AG10803 (cell line): ENCODE results near the gene SLC26A11.

Experiments
- DNase-seq: peaks from one replicate; pipeline ENCODE4 v3.0.0; 2010; ENCODE audit warnings: low read depth
- H3K4me3 ChIP-seq: 2 replicates; pipeline ENCODE4 v1.5.1; 2011; ENCODE audit warnings: mild to moderate bottlenecking, low read length, control low read depth
- CTCF ChIP-seq: conservative IDR thresholded peaks from 2 replicates; pipeline ENCODE4 v1.5.1; 2011; ENCODE audit warnings: mild to moderate bottlenecking, low read length, control low read depth, inconsistent platforms

Gene SLC26A11

GRCh38 chr17:80286638-80286960 is 66.4 kb downstream of the SLC26A11 start:
- TF ChIP-seq CTCF = no peak
- DNase-seq = no peak

GRCh38 chr17:80287038-80287437 is 66.8 kb downstream of the SLC26A11 start:
- no peak overlapping the region for H3K4me3 ChIP-seq
- no peak for DNase-seq
- TF ChIP-seq CTCF = no peak

More at GRCh38 chr17:80286638-80286960, 66.4 kb downstream of the SLC26A11 start:
- H3K4me3 ChIP-seq = no peak overlapping the region

- no peak for TF ChIP-seq CTCF
- DNase-seq = no peak
- no peak overlapping the region for H3K4me3 ChIP-seq
Measured at GRCh38 chr17:80287806-80288567, 67.8 kb downstream of the SLC26A11 start.

- DNase-seq = no peak
- TF ChIP-seq CTCF = no peak
Measured at GRCh38 chr17:80289616-80290015, 69.4 kb downstream of the SLC26A11 start.

GRCh38 chr17:80290156-80290555 is 69.9 kb downstream of the SLC26A11 start:
- TF ChIP-seq CTCF = no peak
- DNase-seq = no peak
- H3K4me3 ChIP-seq = no peak overlapping the region

More at GRCh38 chr17:80289616-80290015, 69.4 kb downstream of the SLC26A11 start:
- H3K4me3 ChIP-seq = no peak overlapping the region

- TF ChIP-seq CTCF = no peak
- H3K4me3 ChIP-seq = no peak overlapping the region
Measured at GRCh38 chr17:80291260-80291659, 71.0 kb downstream of the SLC26A11 start.

GRCh38 chr17:80291691-80292487 is 71.7 kb downstream of the SLC26A11 start:
- H3K4me3 ChIP-seq = no peak overlapping the region
- no peak for DNase-seq
- TF ChIP-seq CTCF = no peak

More at GRCh38 chr17:80291260-80291659, 71.0 kb downstream of the SLC26A11 start:
- no peak for DNase-seq
